Stimulated activated CD4-positive, alpha-beta T cell treated with anti-CD3 and anti-CD28 coated beads, Interleukin-1b, Interleukin-23, amount 100 ng/mL, for 1 hour (primary cell): Measurements from ENCODE around the gene SH3PXD2A.
"Not testable (repeated sequence)": the region's sequence is repeated elsewhere in the genome, so short reads cannot be mapped to it uniquely, and the experiment has no call there.

Source experiments
- DNase-seq, 2 donors: peaks; one replicate each; pipeline ENCODE4 v3.0.0-alpha.2; 2020; ENCODE audit warnings: low read depth in 2 of 2

The SH3PXD2A gene

GRCh38 chr10:103791291-103791690 lies 64.1 kb downstream of the SH3PXD2A start:
- no peak for DNase-seq

- DNase-seq = no peak
Measured at GRCh38 chr10:103790580-103790979, 64.8 kb downstream of the SH3PXD2A start.

- no peak for DNase-seq
Measured at GRCh38 chr10:103789771-103790201, 65.6 kb downstream of the SH3PXD2A start.

GRCh38 chr10:103789161-103789560 lies 66.2 kb downstream of the SH3PXD2A start:
- no peak for DNase-seq

- no peak for DNase-seq
Measured at GRCh38 chr10:103787331-103787730, 68.0 kb downstream of the SH3PXD2A start.

- no peak for DNase-seq
Measured at GRCh38 chr10:103786020-103786419, 69.4 kb downstream of the SH3PXD2A start.

- no peak for DNase-seq
Measured at GRCh38 chr10:103784723-103785418, 70.5 kb downstream of the SH3PXD2A start.

- no peak for DNase-seq
Measured at GRCh38 chr10:103784089-103784488, 71.3 kb downstream of the SH3PXD2A start.

GRCh38 chr10:103783681-103784080 lies 71.7 kb downstream of the SH3PXD2A start:
- DNase-seq = no peak

GRCh38 chr10:103781329-103782061 lies 73.9 kb downstream of the SH3PXD2A start:
- DNase-seq = no peak

GRCh38 chr10:103780242-103781149 lies 74.9 kb downstream of the SH3PXD2A start:
- DNase-seq = no peak

- DNase-seq = no peak
Measured at GRCh38 chr10:103778358-103779139, 76.8 kb downstream of the SH3PXD2A start.

GRCh38 chr10:103776878-103777591 lies 78.3 kb downstream of the SH3PXD2A start:
- no peak for DNase-seq

GRCh38 chr10:103775776-103776175 lies 79.6 kb downstream of the SH3PXD2A start:
- no peak for DNase-seq

- DNase-seq = not testable (repeated sequence)
Measured at GRCh38 chr10:103772846-103773245, 82.5 kb downstream of the SH3PXD2A start.

- DNase-seq = no peak
Measured at GRCh38 chr10:103772096-103772845, 83.1 kb downstream of the SH3PXD2A start.

- DNase-seq = no peak
Measured at GRCh38 chr10:103770139-103770538, 85.2 kb downstream of the SH3PXD2A start.

- DNase-seq = no peak
Measured at GRCh38 chr10:103769176-103769575, 86.2 kb downstream of the SH3PXD2A start.

- DNase-seq = no peak
Measured at GRCh38 chr10:103768345-103768744, 87.0 kb downstream of the SH3PXD2A start.

- no peak for DNase-seq
Measured at GRCh38 chr10:103767756-103768155, 87.6 kb downstream of the SH3PXD2A start.
